ENCODE data around the gene ERP29.

The ERP29 gene

GRCh38 chr12:112046003-112046402 is 32.8 kb downstream of the ERP29 start:
- no peak for DNase-seq

- DNase-seq: no peak
Observed at GRCh38 chr12:112049351-112049750, 36.1 kb downstream of the ERP29 start.

DNA sequence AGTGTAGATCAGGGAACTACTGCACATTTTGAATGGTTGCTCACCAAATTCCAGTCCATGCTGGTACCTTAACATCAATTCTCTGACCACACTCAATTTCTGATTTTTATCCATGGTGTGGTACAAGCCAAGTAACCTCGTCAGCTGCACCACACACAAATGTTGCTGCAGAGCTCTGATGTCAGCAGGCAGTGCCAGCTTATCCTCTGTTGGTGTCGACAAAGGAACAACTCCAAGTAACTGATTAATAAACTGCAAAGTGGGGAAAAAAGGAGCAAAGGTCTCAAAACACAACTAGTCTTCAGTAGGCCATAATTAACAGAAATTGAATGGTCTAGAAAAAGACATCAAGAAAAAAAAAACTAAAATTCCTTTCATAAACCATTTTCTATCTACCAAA is 47.9 kb downstream of the ERP29 start:
- DNase-seq: no peak

- no peak for DNase-seq
Observed at GRCh38 chr12:112063273-112063672, 50.0 kb downstream of the ERP29 start.

DNA sequence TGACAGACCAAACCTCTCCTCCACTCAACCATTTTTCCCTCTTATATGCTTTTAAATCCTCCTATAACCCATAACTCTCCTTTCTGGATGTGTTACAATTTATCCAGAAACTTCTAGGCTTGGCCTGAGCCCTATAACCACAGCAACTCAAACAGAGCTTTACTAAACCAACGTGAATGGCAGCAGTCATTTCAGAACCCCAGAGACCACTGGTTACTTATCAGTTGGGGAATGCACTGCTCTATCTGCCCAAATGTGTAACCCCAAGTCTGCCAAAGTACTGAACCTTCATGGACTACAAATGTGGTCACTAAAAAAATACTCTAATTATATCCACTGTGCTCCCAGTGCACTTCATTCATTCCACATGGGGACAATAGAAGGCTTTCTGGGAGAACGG is 53.3 kb downstream of the ERP29 start:
- DNase-seq: no peak
